Measurements from ENCODE around the gene RFESD.

The RFESD gene

GRCh38 chr5:95670568-95670967 lies 24.0 kb downstream of the RFESD start:
- POLR2A ChIA-PET, result interaction anchor here (1.5 to 1.6 kb wide), 2 partner anchors 61 to 90 kb away, joined by 5 to 12 read pairs; partner anchors contain the start of gene RHOBTB3
- no peak for TF ChIP-seq CTCF (IDR thresholded peaks at IDR 0.05; ENCODE audit: insufficient read depth, low read length, missing control alignments)
- CTCF ChIA-PET, result interaction anchor here (0.9 to 7.7 kb wide), 6 partner anchors 24 to 179 kb away, joined by 3 to 92 read pairs (median 4); partner anchors contain the start of gene RFESD
- no peak for DNase-seq (ENCODE audit: low read depth, low spot score)
- H3K4me3 ChIP-seq (ENCODE audit: low read depth, low read length), result no peak overlapping the region

- TF ChIP-seq CTCF (IDR thresholded peaks at IDR 0.05; ENCODE audit: insufficient read depth, low read length, missing control alignments), result no peak
- ChIA-PET CTCF (interaction anchor here (1.1 to 3.9 kb wide), 3 partner anchors 27 to 174 kb away, joined by 3 to 17 read pairs (median 4); no protein-coding TSS in a partner anchor), POLR2A (no interaction called here)
- no peak overlapping the region for H3K4me3 ChIP-seq (ENCODE audit: low read depth, low read length)
- DNase-seq (ENCODE audit: low read depth, low spot score), result no peak
Observed at GRCh38 chr5:95671826-95672225, 25.2 kb downstream of the RFESD start.

- ChIA-PET POLR2A (no interaction called here), CTCF (interaction anchor here (1.0 to 3.9 kb wide), 4 partner anchors 26 to 174 kb away, joined by 4 to 17 read pairs (median 5); partner anchors contain the start of gene RFESD)
- no peak for TF ChIP-seq CTCF (IDR thresholded peaks at IDR 0.05; ENCODE audit: insufficient read depth, low read length, missing control alignments)
- no peak overlapping the region for H3K4me3 ChIP-seq (ENCODE audit: low read depth, low read length)
- no peak for DNase-seq (ENCODE audit: low read depth, low spot score)
Observed at GRCh38 chr5:95672641-95673040, 26.1 kb downstream of the RFESD start.

GRCh38 chr5:95673081-95673480 lies 26.5 kb downstream of the RFESD start:
- CTCF ChIA-PET, result interaction anchor here (1.0 to 3.9 kb wide), 7 partner anchors 9 to 173 kb away, joined by 3 to 30 read pairs (median 5); partner anchors contain the start of gene RFESD

GRCh38 chr5:95682891-95683290 lies 36.3 kb downstream of the RFESD start, which contains the start of gene SPATA9:
Gene SPATA9, minus strand, starts transcription at chr5:95682991. Its CDS starts 137 bp downstream, at chr5:95682854.
- no peak within 1 kb of the TSS for H3K4me3 ChIP-seq (ENCODE audit: low read depth, low read length)
- ChIA-PET POLR2A (no interaction called here), CTCF (interaction anchor here (0.6 kb wide), 1 partner anchor 19 kb away, joined by 3 read pairs; no protein-coding TSS in a partner anchor)
- DNase-seq (ENCODE audit: low read depth, low spot score), result no peak
- no peak for TF ChIP-seq CTCF (IDR thresholded peaks at IDR 0.05; ENCODE audit: insufficient read depth, low read length, missing control alignments)

More at GRCh38 chr5:95673081-95673480, 26.5 kb downstream of the RFESD start:
- no peak overlapping the region for H3K4me3 ChIP-seq (ENCODE audit: low read depth, low read length)
- POLR2A ChIA-PET, result no interaction called here
- no peak for DNase-seq (ENCODE audit: low read depth, low spot score)
- TF ChIP-seq CTCF (IDR thresholded peaks at IDR 0.05; ENCODE audit: insufficient read depth, low read length, missing control alignments), result no peak

GRCh38 chr5:95684361-95684760 lies 37.8 kb downstream of the RFESD start:
- TF ChIP-seq CTCF (IDR thresholded peaks at IDR 0.05; ENCODE audit: insufficient read depth, low read length, missing control alignments), result no peak
- H3K4me3 ChIP-seq (ENCODE audit: low read depth, low read length), result no peak overlapping the region
- CTCF ChIA-PET, result no interaction called here
- POLR2A ChIA-PET, result no interaction called here
- DNase-seq (ENCODE audit: low read depth, low spot score), result no peak
